ENCODE results near the gene PODXL2. TPM values are rescaled to one million over a fixed set of nuclear protein-coding genes. Genes with fewer than 3 reads are reported as not detected.

PODXL2 gene
- total RNA-seq, 1 donor from 2014 or later: 3.3 TPM

DNA sequence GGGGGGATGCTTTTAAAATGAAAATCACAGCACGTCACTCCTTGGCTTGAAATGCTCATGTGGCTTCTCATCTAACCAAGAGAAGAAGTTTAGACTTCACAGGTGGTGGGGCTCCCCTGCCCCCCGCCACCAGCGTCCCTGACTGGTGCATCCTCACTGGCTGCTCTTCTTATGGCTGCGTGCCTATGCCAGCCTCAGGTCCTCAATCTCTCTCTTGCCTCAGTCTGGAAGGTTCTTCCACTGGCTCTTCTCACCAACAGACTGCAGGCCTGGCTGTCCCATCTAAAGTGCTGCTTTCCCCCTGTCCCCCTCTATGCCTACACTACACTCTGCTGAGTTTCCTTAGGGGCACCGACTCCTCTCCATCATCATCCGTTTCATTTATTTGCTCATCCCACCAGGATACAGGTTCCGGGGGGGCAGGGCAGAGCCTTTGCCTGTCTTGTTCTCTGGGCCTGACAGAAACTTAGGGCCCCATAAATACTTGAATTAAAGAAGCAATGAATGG, 64.4 kb downstream of the PODXL2 start:
- Mint-ChIP-seq H3K27me3 (peaks cover 2% of the 10 kb centered on the region), H3K4me3 (no peak overlapping the region), H3K27ac (no peak overlapping the region), H3K36me3 (ENCODE audit: low read depth) (peaks cover 2% of the 10 kb centered on the region), H3K9me3 (no peaks in the 10 kb centered on the region), H3K4me1 (peaks cover 38% of the 10 kb centered on the region)
- CTCF ChIA-PET: interaction anchor here (1.2 to 1.4 kb wide), 4 partner anchors 41 to 118 kb away, joined by 3 to 12 read pairs (median 5); no protein-coding TSS in a partner anchor
- intact Hi-C loops (cut with micrococcal nuclease): no loop called here
- DNase-seq (no peak), ATAC-seq (ENCODE audit: low read depth) (no peak)
- TF ChIP-seq CTCF (IDR thresholded peaks at IDR 0.05): no peak
- POLR2A ChIA-PET: no interaction called here

DNA sequence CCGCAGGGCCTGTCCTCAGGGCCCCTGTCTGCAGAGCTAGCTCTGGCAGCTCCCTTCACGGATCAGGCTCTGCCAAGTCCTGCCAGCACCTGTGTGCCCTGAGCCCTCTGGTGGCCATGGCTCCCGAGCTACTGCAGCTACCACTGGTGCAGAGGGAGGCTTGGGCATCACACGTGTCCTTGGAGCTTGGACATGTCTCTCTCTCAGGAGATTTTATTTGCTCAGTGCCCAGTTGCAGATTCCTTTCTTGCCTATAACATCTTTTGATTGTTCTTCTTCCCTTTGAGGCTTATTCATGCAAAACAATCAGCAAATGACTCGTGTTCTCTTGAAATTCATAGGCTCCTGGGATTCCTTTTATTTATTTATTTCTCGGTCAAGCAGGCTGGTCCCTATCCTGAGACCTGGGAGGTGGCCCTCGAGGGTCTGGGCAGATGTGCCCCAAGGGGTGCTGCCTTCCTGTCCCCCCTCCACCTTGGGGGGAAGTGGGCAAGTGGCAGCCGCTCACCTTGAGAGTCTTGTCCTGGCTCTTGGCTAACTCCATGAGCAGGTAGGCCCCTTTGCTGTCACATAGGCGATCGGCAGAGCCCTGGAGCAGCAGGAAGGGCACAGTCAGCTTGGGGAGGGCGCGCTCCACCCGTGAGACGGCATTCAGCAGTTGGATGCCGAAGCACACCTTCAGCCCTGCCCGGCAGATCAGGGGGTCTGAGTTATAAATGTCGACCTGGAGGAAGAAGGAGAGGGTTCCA, 65.7 kb downstream of the PODXL2 start:
- peaks cover 2% of the 10 kb centered on the region for H3K36me3 Mint-ChIP-seq (ENCODE audit: low read depth)
- DNase-seq: no peak
- no peak overlapping the region for H3K4me3 Mint-ChIP-seq
- no peak overlapping the region for H3K27ac Mint-ChIP-seq
- no peaks in the 10 kb centered on the region for H3K9me3 Mint-ChIP-seq
- ChIA-PET CTCF (interaction anchor here (0.6 to 1.8 kb wide), 12 partner anchors 14 to 276 kb away, joined by 3 to 12 read pairs (median 3); partner anchors contain the start of gene TPRA1), POLR2A (interaction anchor here (0.5 to 1.0 kb wide), 2 partner anchors 13 to 43 kb away, joined by 3 to 7 read pairs; no protein-coding TSS in a partner anchor)
- intact Hi-C loops (cut with micrococcal nuclease): loop anchor here (1.0 to 5.0 kb wide), 4 partner anchors 104 to 358 kb away; partner anchors contain the start of genes SEC61A1 and TPRA1
- peaks cover 2% of the 10 kb centered on the region for H3K27me3 Mint-ChIP-seq
- ATAC-seq (ENCODE audit: low read depth): no peak
- TF ChIP-seq CTCF (IDR thresholded peaks at IDR 0.05): no peak
- H3K4me1 Mint-ChIP-seq: peaks cover 41% of the 10 kb centered on the region

- Mint-ChIP-seq H3K27me3 (peaks cover 2% of the 10 kb centered on the region), H3K9me3 (no peaks in the 10 kb centered on the region), H3K4me1 (peaks cover 24% of the 10 kb centered on the region), H3K4me3 (peak overlapping the region; percentile 70), H3K27ac (peak overlapping the region; percentile 57), H3K36me3 (ENCODE audit: low read depth) (peaks cover 2% of the 10 kb centered on the region)
- intact Hi-C loops (cut with micrococcal nuclease): loop anchor here (1.0 to 5.0 kb wide), 8 partner anchors 25 to 355 kb away; partner anchors contain the start of genes ABTB1, MGLL and SEC61A1
- ChIA-PET POLR2A (interaction anchor here (0.6 to 2.1 kb wide), 6 partner anchors 22 to 150 kb away, joined by 4 to 10 read pairs (median 6); partner anchors contain the start of gene ABTB1), CTCF (interaction anchor here (0.8 to 2.5 kb wide), 7 partner anchors 38 to 273 kb away, joined by 3 to 10 read pairs (median 4); no protein-coding TSS in a partner anchor)
- ATAC-seq (ENCODE audit: low read depth) (peak; percentile 83), DNase-seq (peak; percentile 42)
- TF ChIP-seq CTCF (IDR thresholded peaks at IDR 0.05): no peak
These were observed 68.7 kb downstream of the PODXL2 start for GRCh38 chr3:127697551-127698240.

DNA sequence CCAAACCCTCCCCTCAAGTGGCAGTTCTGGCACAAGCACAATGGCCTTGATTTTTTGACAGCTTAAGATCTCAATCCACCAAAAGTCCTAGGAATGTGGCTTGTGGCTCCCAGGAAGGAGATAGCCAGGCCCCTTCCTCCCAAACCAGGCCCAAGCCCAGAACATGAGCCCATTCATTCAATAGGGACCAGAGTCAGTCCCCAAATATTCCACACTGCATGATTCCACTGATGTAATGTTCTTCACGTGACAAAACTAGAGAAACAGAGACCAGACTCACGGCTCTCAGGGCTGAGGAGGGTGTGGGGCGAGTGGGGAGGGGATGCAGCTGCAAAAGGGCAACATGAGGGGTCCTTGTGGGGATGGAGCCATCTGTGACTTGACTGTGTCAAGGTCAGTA, 69.3 kb downstream of the PODXL2 start:
- no peaks in the 10 kb centered on the region for H3K9me3 Mint-ChIP-seq
- no peak overlapping the region for H3K4me3 Mint-ChIP-seq
- peak overlapping the region; percentile 57 for H3K27ac Mint-ChIP-seq
- TF ChIP-seq CTCF (IDR thresholded peaks at IDR 0.05): no peak
- POLR2A ChIA-PET: interaction anchor here (1.9 kb wide), 1 partner anchor 57 kb away, joined by 4 read pairs; no protein-coding TSS in a partner anchor
- H3K27me3 Mint-ChIP-seq: peaks cover 2% of the 10 kb centered on the region
- CTCF ChIA-PET: no interaction called here
- H3K36me3 Mint-ChIP-seq (ENCODE audit: low read depth): peaks cover 2% of the 10 kb centered on the region
- peaks cover 21% of the 10 kb centered on the region for H3K4me1 Mint-ChIP-seq
- no peak for DNase-seq
- intact Hi-C loops (cut with micrococcal nuclease): loop anchor here (5.0 kb wide), 1 partner anchor 354 kb away; the partner anchor contains the start of gene SEC61A1
- no peak for ATAC-seq (ENCODE audit: low read depth)
